Measurements from ENCODE around the gene MYO1D. TPM values are rescaled to one million over a fixed set of nuclear protein-coding genes. Genes with fewer than 3 reads are reported as not detected.
"Not testable (repeated sequence)": the region's sequence is repeated elsewhere in the genome, so short reads cannot be mapped to it uniquely, and the experiment has no call there.

MYO1D gene
- total and polyA plus RNA-seq, 5 experiments from 2014 or later = 1.3 to 9.7 (median 3.1) TPM

- Mint-ChIP-seq H3K27me3 (peaks cover 0 to 1% (median 0%) of the 10 kb centered on the region in 5 donors), H3K4me1 (peaks cover 0 to 2% (median 0%) of the 10 kb centered on the region in 4 donors), H3K9me3 (peaks cover 0 to 20% (median 7%) of the 10 kb centered on the region in 9 donors), H3K4me3 (no peak overlapping the region), H3K27ac (peak overlapping the region in 1 of 10 donors; percentile 76), H3K36me3 (peaks cover 22 to 32% (median 26%) of the 10 kb centered on the region in 3 donors)
- POLR2A ChIA-PET = no interaction called here
- no peak for ATAC-seq
- DNase-seq = no peak
These were observed 153.5 kb downstream of the MYO1D start for GRCh38 chr17:32723310-32723955.

DNA sequence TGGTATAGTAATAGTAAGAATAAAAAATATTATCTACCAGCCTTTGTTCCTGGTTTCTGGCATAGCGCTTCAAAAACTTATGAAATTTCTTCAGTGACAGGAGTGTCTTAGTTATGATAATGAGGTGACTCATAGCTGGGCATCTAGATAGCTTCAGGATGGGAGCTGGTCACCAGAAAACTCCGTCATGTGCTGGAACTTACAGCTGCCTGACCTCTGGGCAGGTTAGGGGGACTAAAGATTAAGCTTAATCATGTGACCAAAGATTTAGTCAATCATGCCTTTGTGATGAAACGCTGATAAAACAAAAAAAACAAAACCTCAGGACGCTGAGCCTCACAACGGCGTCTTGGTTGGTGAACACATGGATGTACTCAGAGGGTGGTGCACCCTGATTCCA lies 154.2 kb downstream of the MYO1D start:
- Mint-ChIP-seq H3K27ac (no peak overlapping the region), H3K4me1 (peaks cover 0 to 2% (median 0%) of the 10 kb centered on the region in 4 donors), H3K27me3 (peaks cover 0 to 1% (median 0%) of the 10 kb centered on the region in 5 donors), H3K4me3 (no peak overlapping the region), H3K36me3 (peaks cover 22 to 32% (median 26%) of the 10 kb centered on the region in 3 donors), H3K9me3 (peaks cover 0 to 20% (median 7%) of the 10 kb centered on the region in 9 donors)
- DNase-seq (no peak), ATAC-seq (no peak)
- POLR2A ChIA-PET = no interaction called here

- H3K27ac Mint-ChIP-seq = no peak overlapping the region
- POLR2A ChIA-PET = no interaction called here
- peaks cover 0 to 7% (median 0%) of the 10 kb centered on the region in 5 donors for H3K27me3 Mint-ChIP-seq
- peaks cover 0 to 18% (median 4%) of the 10 kb centered on the region in 9 donors for H3K9me3 Mint-ChIP-seq
- H3K4me1 Mint-ChIP-seq = peaks cover 0 to 2% (median 0%) of the 10 kb centered on the region in 4 donors
- no peak overlapping the region for H3K4me3 Mint-ChIP-seq
- peaks cover 22 to 28% (median 24%) of the 10 kb centered on the region in 3 donors for H3K36me3 Mint-ChIP-seq
- DNase-seq (no peak), ATAC-seq (no peak)
These were observed 156.3 kb downstream of the MYO1D start for GRCh38 chr17:32720671-32721070.

GRCh38 chr17:32719689-32720088 lies 157.2 kb downstream of the MYO1D start:
- DNase-seq = no peak
- Mint-ChIP-seq H3K36me3 (peaks cover 14 to 21% (median 17%) of the 10 kb centered on the region in 3 donors), H3K9me3 (peaks cover 0 to 8% (median 0%) of the 10 kb centered on the region in 9 donors), H3K4me3 (no peak overlapping the region), H3K27me3 (peaks cover 0 to 8% (median 0%) of the 10 kb centered on the region in 5 donors), H3K27ac (no peak overlapping the region), H3K4me1 (peaks cover 0 to 2% (median 0%) of the 10 kb centered on the region in 4 donors)
- no peak for ATAC-seq
- POLR2A ChIA-PET = interaction anchor here (0.8 kb wide), 1 partner anchor 869 kb away, joined by 3 read pairs; no protein-coding TSS in a partner anchor

DNA sequence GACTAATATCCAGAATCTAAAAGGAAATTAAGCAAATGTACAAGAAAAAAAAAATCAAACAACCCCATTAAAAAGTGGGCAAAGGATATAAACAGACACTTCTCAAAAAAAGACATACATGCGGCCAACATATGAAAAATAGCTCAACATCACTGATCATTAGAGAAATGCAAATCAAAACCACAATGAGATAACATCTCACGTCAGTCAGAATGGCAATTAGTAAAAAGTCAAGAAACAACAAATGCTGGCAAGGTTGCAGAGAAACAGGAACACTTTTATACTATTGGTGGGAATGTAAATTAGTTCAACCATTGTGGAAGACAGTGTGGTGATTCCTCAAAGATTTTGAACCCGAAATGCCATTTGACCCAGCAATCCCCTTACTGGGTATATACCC lies 162.0 kb downstream of the MYO1D start:
- POLR2A ChIA-PET, H3K4me1 Mint-ChIP-seq, H3K27ac Mint-ChIP-seq, H3K27me3 Mint-ChIP-seq, ATAC-seq, H3K9me3 Mint-ChIP-seq, DNase-seq, H3K4me3 Mint-ChIP-seq: not testable (repeated sequence)
- H3K36me3 Mint-ChIP-seq = peaks cover 5 to 21% (median 11%) of the 10 kb centered on the region in 3 donors

DNA sequence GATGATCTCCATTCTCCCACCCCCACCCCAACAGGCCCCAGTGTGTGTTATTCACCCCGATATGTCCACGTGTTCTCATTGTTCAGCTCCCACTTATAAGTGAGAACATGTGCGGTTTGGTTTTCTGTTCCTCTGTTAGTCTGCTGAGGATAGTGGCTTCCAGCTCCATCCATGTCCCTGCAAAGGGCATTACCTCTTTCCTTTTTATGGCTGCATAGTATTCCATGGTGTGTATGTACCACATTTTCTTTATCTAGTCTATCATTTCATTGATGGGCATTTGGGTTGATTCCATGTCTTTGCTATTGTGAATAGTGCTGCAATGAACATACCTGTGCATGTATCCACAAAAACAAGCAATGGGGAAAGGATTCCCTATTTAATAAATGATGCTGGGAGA lies 162.7 kb downstream of the MYO1D start:
- H3K9me3 Mint-ChIP-seq, DNase-seq, H3K27ac Mint-ChIP-seq, H3K4me1 Mint-ChIP-seq, H3K4me3 Mint-ChIP-seq, H3K27me3 Mint-ChIP-seq, ATAC-seq: not testable (repeated sequence)
- H3K36me3 Mint-ChIP-seq = peaks cover 5 to 21% (median 8%) of the 10 kb centered on the region in 3 donors
- POLR2A ChIA-PET = interaction anchor here (0.5 kb wide), 1 partner anchor 250 kb away, joined by 3 read pairs; no protein-coding TSS in a partner anchor

GRCh38 chr17:32713081-32713480 lies 163.8 kb downstream of the MYO1D start:
- DNase-seq = no peak
- no peak overlapping the region for H3K27ac Mint-ChIP-seq
- peaks cover 0 to 5% (median 0%) of the 10 kb centered on the region in 9 donors for H3K9me3 Mint-ChIP-seq
- H3K27me3 Mint-ChIP-seq = peaks cover 0 to 6% (median 0%) of the 10 kb centered on the region in 5 donors
- ATAC-seq = no peak
- no peaks in the 10 kb centered on the region for H3K4me1 Mint-ChIP-seq
- peaks cover 0 to 21% (median 10%) of the 10 kb centered on the region in 3 donors for H3K36me3 Mint-ChIP-seq
- no peak overlapping the region for H3K4me3 Mint-ChIP-seq
- POLR2A ChIA-PET = no interaction called here

DNA sequence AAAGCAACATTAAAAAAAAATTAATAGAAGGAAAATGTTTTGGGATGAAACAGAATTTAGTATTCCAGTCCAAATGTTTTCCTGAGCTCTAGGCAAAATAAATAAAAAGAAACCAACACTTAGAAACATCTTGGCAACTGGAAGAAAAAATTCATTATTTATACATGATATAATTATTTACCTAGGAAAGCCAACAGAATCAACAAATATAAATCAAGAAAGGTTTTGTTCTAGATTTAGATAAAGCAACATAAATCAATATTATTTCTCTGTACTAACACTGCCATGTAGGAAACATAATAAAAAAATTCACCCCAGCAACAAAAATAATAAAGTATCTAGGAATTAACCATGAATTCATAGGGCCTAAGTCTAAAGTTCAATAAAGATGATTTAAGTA lies 167.4 kb downstream of the MYO1D start:
- POLR2A ChIA-PET = no interaction called here
- Mint-ChIP-seq H3K9me3 (peaks cover 0 to 5% (median 0%) of the 10 kb centered on the region in 9 donors), H3K4me1 (no peaks in the 10 kb centered on the region), H3K27ac (no peak overlapping the region), H3K4me3 (no peak overlapping the region), H3K27me3 (no peaks in the 10 kb centered on the region), H3K36me3 (peaks cover 0 to 19% (median 12%) of the 10 kb centered on the region in 3 donors)
- DNase-seq (no peak), ATAC-seq (no peak)

- H3K27me3 Mint-ChIP-seq = no peaks in the 10 kb centered on the region
- H3K9me3 Mint-ChIP-seq = no peaks in the 10 kb centered on the region
- ATAC-seq (no peak), DNase-seq (no peak)
- POLR2A ChIA-PET = no interaction called here
- H3K4me1 Mint-ChIP-seq = no peaks in the 10 kb centered on the region
- H3K36me3 Mint-ChIP-seq = no peaks in the 10 kb centered on the region
- H3K4me3 Mint-ChIP-seq = no peak overlapping the region
- H3K27ac Mint-ChIP-seq = no peak overlapping the region
These were observed 175.1 kb downstream of the MYO1D start for GRCh38 chr17:32701871-32702270.

GRCh38 chr17:32699247-32699646 lies 177.7 kb downstream of the MYO1D start:
- H3K4me3 Mint-ChIP-seq = no peak overlapping the region
- DNase-seq = no peak
- peaks cover 0 to 5% (median 0%) of the 10 kb centered on the region in 5 donors for H3K27me3 Mint-ChIP-seq
- no peak for ATAC-seq
- peaks cover 0 to 5% (median 0%) of the 10 kb centered on the region in 3 donors for H3K36me3 Mint-ChIP-seq
- H3K9me3 Mint-ChIP-seq = peaks cover 0 to 2% (median 0%) of the 10 kb centered on the region in 9 donors
- POLR2A ChIA-PET = no interaction called here
- H3K27ac Mint-ChIP-seq = no peak overlapping the region
- no peaks in the 10 kb centered on the region for H3K4me1 Mint-ChIP-seq

- Mint-ChIP-seq H3K27me3 (peaks cover 0 to 5% (median 0%) of the 10 kb centered on the region in 5 donors), H3K4me1 (peaks cover 0 to 3% (median 0%) of the 10 kb centered on the region in 4 donors), H3K27ac (no peak overlapping the region), H3K4me3 (no peak overlapping the region), H3K9me3 (peaks cover 0 to 2% (median 0%) of the 10 kb centered on the region in 9 donors), H3K36me3 (peaks cover 0 to 5% (median 2%) of the 10 kb centered on the region in 3 donors)
- ATAC-seq (no peak), DNase-seq (no peak)
- POLR2A ChIA-PET = no interaction called here
These were observed 178.9 kb downstream of the MYO1D start for GRCh38 chr17:32697728-32698625.

DNA sequence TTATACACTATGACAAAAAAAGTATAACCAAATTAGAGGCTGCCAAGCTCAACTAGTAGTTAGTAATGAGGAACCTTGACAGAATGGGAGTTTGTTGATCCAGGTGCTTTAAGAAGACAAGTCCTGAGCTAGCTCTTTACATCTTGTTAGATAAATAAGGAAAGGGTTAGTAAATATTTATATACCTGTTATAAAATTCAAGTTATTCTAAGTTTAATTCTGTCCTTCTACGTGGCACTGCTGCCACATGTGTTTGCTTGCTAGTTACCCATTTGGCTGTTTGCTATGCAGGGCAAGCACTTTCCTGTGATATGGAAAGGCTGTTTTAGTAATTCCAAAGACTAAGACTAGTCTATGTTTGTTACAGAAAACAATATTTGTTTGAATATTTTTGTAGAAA lies 180.5 kb downstream of the MYO1D start:
- no peak for DNase-seq
- H3K27me3 Mint-ChIP-seq = peaks cover 0 to 5% (median 0%) of the 10 kb centered on the region in 5 donors
- no peak overlapping the region for H3K4me3 Mint-ChIP-seq
- ATAC-seq = no peak
- H3K36me3 Mint-ChIP-seq = peaks cover 0 to 5% (median 2%) of the 10 kb centered on the region in 3 donors
- peaks cover 0 to 4% (median 0%) of the 10 kb centered on the region in 4 donors for H3K4me1 Mint-ChIP-seq
- H3K9me3 Mint-ChIP-seq = peaks cover 0 to 2% (median 0%) of the 10 kb centered on the region in 9 donors
- POLR2A ChIA-PET = interaction anchor here (0.6 kb wide), 1 partner anchor 464 kb away, joined by 5 read pairs; no protein-coding TSS in a partner anchor
- no peak overlapping the region for H3K27ac Mint-ChIP-seq

Data from naive thymus-derived CD8-positive, alpha-beta T cell (primary cell).